ENCODE results near the gene MYO7A. TPM values are rescaled to one million over a fixed set of nuclear protein-coding genes. Genes with fewer than 3 reads are reported as not detected.

MYO7A gene
- total RNA-seq, 4 donors from 2014 or later: 13.4 to 29.9 (median 18.0) TPM

DNA sequence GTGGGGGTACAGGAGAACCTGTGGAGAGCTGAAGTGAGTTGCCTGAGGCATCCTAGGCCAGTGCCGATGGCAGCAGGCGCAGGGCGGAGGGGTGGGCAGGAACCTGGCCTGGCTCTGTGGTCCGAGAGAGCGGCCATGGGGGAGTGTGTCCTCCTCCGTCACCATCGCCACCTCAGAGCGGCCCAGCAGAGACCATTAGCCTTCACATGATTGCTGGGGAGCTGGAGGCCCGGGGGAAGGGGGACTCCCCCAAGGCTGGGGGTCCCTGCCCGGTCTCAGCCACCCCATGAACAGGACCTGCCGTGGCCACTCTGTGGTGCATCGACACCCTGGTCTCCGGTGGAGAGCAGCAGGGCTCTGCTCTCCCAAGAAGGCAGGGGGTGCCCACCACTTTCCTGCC lies 21.3 kb upstream of the MYO7A start:
- TF ChIP-seq, protein P1, sequence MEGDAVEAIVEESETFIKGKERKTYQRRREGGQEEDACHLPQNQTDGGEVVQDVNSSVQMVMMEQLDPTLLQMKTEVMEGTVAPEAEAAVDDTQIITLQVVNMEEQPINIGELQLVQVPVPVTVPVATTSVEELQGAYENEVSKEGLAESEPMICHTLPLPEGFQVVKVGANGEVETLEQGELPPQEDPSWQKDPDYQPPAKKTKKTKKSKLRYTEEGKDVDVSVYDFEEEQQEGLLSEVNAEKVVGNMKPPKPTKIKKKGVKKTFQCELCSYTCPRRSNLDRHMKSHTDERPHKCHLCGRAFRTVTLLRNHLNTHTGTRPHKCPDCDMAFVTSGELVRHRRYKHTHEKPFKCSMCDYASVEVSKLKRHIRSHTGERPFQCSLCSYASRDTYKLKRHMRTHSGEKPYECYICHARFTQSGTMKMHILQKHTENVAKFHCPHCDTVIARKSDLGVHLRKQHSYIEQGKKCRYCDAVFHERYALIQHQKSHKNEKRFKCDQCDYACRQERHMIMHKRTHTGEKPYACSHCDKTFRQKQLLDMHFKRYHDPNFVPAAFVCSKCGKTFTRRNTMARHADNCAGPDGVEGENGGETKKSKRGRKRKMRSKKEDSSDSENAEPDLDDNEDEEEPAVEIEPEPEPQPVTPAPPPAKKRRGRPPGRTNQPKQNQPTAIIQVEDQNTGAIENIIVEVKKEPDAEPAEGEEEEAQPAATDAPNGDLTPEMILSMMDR (IDR thresholded peaks at IDR 0.05): no peak
- DNase-seq (ENCODE audit: low spot score): no peak

DNA sequence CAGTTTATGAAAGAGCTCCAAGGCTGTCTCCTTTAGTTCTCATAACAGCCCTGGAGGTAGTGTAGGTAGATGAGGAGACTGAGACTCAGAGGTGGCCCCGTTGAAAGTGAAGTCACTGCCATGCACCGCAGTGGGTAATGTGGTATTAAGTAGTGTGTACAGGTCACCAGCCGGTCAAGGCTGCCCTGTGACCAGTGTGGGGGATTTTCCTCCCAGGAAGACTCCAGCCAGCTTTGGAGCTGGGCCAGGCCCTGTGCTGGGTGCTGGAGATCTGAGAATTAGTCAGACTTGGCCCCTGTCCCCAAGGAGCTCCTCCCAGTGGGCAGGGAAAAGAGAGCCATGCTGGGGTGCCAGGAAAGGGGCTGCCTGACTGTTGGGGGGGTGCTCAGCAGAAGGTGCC lies 20.1 kb upstream of the MYO7A start:
- DNase-seq (ENCODE audit: low spot score) (no peak), ATAC-seq (ENCODE audit: low FRiP score) (no peak)
- TF ChIP-seq, protein P1 (IDR thresholded peaks at IDR 0.05): no peak

More for the DNA sequence above, 21.3 kb upstream of the MYO7A start:
- ATAC-seq (ENCODE audit: low FRiP score): no peak

DNA sequence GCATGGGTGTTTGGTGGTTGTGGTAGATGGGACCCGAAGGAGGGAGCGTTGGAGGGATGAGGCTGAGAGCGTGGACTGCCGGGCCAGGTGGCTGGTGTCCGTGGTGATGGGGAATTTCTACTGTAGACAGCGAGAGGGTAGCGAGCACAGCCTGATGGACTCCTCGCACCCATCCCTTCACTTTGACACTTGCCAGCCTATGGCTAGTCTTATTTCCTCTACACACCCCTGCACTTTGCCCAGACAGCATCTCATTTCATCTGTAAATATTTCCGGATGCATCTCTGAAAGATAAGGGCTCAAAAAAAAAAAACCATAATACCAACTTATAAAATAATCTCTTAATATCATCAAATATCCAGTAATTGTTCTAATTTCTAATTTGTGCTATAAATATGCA lies 19.6 kb upstream of the MYO7A start:
- DNase-seq (ENCODE audit: low spot score): no peak
- no peak for ATAC-seq (ENCODE audit: low FRiP score)
- TF ChIP-seq, protein P1 (IDR thresholded peaks at IDR 0.05): no peak

DNA sequence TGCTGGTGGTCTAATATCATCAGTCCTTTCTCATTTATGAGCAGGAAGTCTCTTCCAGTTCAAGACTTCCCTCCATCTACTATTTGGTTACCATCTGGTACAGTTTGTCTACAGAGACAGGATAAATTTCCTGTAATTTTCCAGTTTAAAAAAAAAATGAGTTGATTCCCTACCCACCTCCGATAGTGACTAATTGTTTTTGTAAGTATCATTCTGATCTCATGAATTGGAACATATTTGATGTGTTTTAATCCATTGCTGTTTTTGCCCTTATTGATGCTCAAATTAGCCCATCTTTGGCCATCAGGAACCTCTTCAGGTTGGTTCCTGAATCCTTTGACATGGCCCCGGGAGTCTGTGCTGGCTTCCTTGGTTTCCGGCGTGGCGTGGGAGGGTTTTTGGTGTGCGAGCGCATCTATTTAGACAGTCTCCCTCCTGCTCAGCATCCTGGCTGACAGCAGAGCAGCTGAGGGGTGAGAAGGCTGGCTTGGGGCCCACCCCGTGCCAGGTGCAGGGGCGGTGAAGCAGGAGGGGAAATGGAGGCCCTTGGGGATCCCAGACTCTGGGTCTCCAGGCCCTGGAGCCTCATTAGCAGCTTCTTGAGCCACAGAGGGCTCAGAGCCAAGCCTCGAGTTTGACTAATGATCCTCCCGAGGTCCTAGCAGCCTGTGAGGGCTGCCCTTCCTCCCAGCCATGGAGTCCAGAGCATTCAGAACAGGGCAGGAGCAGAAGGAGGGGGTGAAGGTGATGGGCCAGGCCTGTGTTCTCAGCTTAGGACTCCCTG lies 18.6 kb upstream of the MYO7A start:
- TF ChIP-seq, protein P1 (IDR thresholded peaks at IDR 0.05): no peak
- ATAC-seq (ENCODE audit: low FRiP score) (no peak), DNase-seq (ENCODE audit: low spot score) (no peak)

DNA sequence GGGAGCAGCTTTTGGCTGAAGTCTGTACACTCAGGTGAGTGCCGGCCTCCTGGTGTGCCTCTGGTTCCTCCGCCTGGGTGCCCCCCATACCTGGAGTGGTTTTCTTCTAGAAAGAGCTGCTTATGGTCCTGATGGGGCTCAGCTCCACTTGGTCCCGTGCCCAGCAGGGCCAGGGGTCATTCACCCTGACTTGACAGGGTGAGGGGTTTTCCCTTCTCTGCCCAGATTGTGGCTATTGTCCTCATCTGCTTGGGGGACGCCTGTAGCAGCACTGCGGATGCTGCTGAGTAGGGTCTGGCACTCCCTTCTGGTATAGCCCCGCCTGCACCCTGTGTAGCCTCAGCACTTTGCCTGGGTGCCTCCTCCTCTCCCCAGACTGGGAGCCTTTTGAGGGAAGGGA lies 17.2 kb upstream of the MYO7A start:
- TF ChIP-seq, protein P1 (IDR thresholded peaks at IDR 0.05): no peak
- no peak for ATAC-seq (ENCODE audit: low FRiP score)
- DNase-seq (ENCODE audit: low spot score): no peak

DNA sequence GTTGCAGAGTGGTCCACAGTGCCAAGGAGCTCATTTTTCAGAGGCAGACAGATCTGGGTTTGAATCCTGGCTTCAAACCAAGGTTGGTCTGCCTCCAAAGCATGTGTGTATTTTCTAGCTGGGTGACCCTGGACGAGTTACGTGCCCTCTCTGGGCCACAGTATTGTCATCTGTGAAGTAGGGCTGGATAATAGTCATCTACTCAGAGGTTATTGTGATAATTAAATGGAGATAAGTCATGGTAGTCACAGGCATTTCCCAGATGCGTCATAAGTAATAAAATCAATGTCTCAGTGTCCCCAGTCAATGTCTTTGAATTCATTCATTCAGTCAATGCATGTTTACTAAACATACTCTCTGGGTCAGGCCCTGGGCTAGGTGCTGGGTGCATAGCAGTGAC lies 16.8 kb upstream of the MYO7A start:
- ATAC-seq (ENCODE audit: low FRiP score): no peak
- no peak for DNase-seq (ENCODE audit: low spot score)
- TF ChIP-seq, protein P1 (IDR thresholded peaks at IDR 0.05): no peak

DNA sequence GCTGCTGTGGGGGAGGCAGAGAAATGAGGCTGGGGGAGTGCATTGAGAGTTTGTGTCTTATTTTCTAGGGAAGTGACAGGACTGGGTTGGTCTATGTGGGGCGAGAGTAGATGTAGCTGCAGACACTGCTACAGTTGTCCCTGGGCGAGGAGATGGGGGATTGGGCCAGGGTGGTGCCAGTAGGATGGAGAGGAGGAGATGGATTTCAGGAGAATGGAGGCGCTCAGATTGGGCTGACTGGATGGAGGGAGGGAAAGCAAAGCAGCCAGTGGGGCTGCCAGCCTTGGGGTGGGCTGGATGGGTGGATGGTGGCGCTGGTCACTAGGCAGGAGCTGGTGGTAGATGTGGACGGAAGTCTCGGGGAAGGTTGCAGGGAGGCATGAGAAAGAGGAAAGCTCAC lies 16.1 kb upstream of the MYO7A start:
- ATAC-seq (ENCODE audit: low FRiP score) (no peak), DNase-seq (ENCODE audit: low spot score) (no peak)
- TF ChIP-seq, protein P1 (IDR thresholded peaks at IDR 0.05): no peak

Measured in omental fat pad (tissue), 4 donors.